Chondrocyte (in vitro differentiated cells): ENCODE data around the gene CNOT11. TPM values are rescaled to one million over a fixed set of nuclear protein-coding genes. Genes with fewer than 3 reads are reported as not detected.

Experiments used
- DNase-seq: peaks from one replicate; pipeline ENCODE4 v3.0.0; 2021; ENCODE audit warnings: mixed read lengths, low spot score
- H3K27ac Mint-ChIP-seq: one replicate; pipeline ENCODE4 v1.8.0; 2021; ENCODE audit warnings: mild to moderate bottlenecking, moderate library complexity, mixed read lengths; ENCODE audit not compliant: unreplicated experiment
- H3K27me3 Mint-ChIP-seq: 2 replicates; pipeline ENCODE4 v1.8.0; 2021; ENCODE audit warnings: low read depth, mixed read lengths
- H3K36me3 Mint-ChIP-seq: 2 replicates; pipeline ENCODE4 v1.8.0; 2021; ENCODE audit warnings: low read depth, mixed read lengths
- H3K4me1 Mint-ChIP-seq: 2 replicates; pipeline ENCODE4 v1.8.0; 2021; ENCODE audit warnings: low read depth, mild to moderate bottlenecking, mixed read lengths
- H3K4me3 Mint-ChIP-seq: one replicate; pipeline ENCODE4 v1.8.0; 2021; ENCODE audit warnings: mild to moderate bottlenecking, moderate library complexity, mixed read lengths; ENCODE audit not compliant: unreplicated experiment
- H3K9me3 Mint-ChIP-seq: 2 replicates; pipeline ENCODE4 v1.8.0; 2021; ENCODE audit warnings: low read depth, mixed read lengths
- total RNA-seq: library from RNA; stranded (reverse); gene quantifications from 3 replicates; pipeline ENCODE4 v1.2.1, GENCODE V29; 2021
- TF ChIP-seq, protein P1 (sequence below): fragments of 200-600 bp; sonication (generic); IDR thresholded peaks from 2 replicates; pipeline ENCODE4 v1.5.0; 2021; ENCODE audit warnings: antibody characterized with exemption, mild to moderate bottlenecking, moderate library complexity

The CNOT11 gene
- total RNA-seq, 1 donor from 2014 or later = 31.3 TPM

GRCh38 chr2:101258804-101259203, 6.1 kb downstream of the CNOT11 start:
- Mint-ChIP-seq H3K4me1 (peaks cover 27% of the 10 kb centered on the region), H3K27ac (no peak overlapping the region), H3K27me3 (no peaks in the 10 kb centered on the region), H3K36me3 (peaks cover 16% of the 10 kb centered on the region), H3K9me3 (peaks cover 4% of the 10 kb centered on the region), H3K4me3 (no peak overlapping the region)
- TF ChIP-seq, protein P1, sequence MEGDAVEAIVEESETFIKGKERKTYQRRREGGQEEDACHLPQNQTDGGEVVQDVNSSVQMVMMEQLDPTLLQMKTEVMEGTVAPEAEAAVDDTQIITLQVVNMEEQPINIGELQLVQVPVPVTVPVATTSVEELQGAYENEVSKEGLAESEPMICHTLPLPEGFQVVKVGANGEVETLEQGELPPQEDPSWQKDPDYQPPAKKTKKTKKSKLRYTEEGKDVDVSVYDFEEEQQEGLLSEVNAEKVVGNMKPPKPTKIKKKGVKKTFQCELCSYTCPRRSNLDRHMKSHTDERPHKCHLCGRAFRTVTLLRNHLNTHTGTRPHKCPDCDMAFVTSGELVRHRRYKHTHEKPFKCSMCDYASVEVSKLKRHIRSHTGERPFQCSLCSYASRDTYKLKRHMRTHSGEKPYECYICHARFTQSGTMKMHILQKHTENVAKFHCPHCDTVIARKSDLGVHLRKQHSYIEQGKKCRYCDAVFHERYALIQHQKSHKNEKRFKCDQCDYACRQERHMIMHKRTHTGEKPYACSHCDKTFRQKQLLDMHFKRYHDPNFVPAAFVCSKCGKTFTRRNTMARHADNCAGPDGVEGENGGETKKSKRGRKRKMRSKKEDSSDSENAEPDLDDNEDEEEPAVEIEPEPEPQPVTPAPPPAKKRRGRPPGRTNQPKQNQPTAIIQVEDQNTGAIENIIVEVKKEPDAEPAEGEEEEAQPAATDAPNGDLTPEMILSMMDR = no peak
- no peak for DNase-seq

DNA sequence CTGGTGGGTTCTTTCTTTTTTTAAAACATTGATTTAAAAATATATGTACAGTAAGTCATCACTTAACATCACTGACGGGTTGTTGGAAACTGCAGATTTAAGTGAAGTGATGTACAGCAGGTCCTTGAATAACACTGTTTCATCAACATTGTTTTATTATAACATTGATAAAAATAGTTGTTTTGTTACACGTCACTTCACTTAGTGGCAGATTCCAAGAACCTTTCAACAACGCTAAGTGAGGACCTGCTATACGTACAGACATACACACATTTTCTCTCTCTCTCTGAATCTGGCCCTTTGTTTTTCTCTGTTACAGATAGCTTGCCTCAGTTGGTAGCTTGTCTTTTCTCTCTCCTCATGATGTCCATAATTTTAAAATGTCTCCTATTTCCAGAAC, 9.5 kb downstream of the CNOT11 start:
- TF ChIP-seq, protein P1 = no peak
- H3K4me1 Mint-ChIP-seq = peaks cover 11% of the 10 kb centered on the region
- H3K4me3 Mint-ChIP-seq = no peak overlapping the region
- peaks cover 4% of the 10 kb centered on the region for H3K9me3 Mint-ChIP-seq
- H3K36me3 Mint-ChIP-seq = peaks cover 24% of the 10 kb centered on the region
- H3K27me3 Mint-ChIP-seq = no peaks in the 10 kb centered on the region
- H3K27ac Mint-ChIP-seq = no peak overlapping the region
- no peak for DNase-seq

DNA sequence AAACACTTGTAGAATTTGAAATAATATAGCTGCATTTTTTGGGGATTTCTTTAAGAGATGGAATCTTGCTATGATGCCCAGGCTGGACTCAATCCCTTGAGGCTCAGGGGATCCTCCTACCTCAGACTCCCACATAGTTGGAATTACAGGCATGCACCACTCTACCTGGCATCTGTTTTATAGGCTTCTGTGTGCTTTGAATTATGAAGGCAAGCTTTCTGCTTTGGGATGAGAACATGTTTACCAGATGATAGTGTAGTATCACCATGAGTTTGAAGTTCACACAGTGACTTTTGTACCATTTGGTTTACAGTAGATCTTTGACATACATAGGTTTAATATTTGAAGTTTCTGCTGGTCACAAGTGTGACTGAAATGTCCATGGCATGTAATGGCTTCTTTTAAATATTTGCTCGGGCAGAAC, 10.7 kb downstream of the CNOT11 start:
- DNase-seq = no peak
- Mint-ChIP-seq H3K36me3 (peaks cover 26% of the 10 kb centered on the region), H3K27me3 (no peaks in the 10 kb centered on the region), H3K4me1 (peaks cover 23% of the 10 kb centered on the region), H3K4me3 (no peak overlapping the region), H3K27ac (no peak overlapping the region), H3K9me3 (peaks cover 4% of the 10 kb centered on the region)
- TF ChIP-seq, protein P1 = no peak

DNA sequence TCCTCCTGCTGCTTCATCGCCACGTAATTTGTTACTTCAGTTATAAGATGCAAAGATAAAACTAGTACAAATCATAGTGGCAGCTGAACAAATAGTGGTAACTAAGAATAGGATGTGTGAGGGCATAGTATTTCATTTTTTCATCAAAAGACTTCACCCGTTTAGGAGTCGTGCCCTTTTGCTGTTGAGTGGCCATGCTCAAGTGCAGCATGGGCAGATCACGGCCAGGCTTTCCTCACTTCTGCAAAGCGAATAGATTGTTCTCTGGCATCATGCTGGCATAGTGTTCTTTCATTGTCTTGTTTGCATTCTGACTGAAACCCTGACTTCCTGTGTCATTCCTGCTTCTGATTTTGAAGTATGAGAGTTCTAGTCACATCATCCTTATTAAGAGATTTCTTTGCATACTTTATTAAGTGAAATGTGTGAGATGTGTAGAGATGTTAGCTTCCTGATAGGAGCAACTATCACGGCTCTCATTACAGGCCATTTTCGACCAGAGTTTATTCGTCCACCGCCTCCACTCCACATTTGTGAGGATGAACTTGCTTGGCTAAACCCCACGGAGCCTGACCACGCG, 11.8 kb downstream of the CNOT11 start:
- peaks cover 21% of the 10 kb centered on the region for H3K36me3 Mint-ChIP-seq
- no peaks in the 10 kb centered on the region for H3K27me3 Mint-ChIP-seq
- H3K9me3 Mint-ChIP-seq = no peaks in the 10 kb centered on the region
- no peak overlapping the region for H3K27ac Mint-ChIP-seq
- peaks cover 26% of the 10 kb centered on the region for H3K4me1 Mint-ChIP-seq
- H3K4me3 Mint-ChIP-seq = no peak overlapping the region
- no peak for DNase-seq
- TF ChIP-seq, protein P1 = no peak

GRCh38 chr2:101265893-101266499, 13.3 kb downstream of the CNOT11 start:
- peaks cover 26% of the 10 kb centered on the region for H3K4me1 Mint-ChIP-seq
- H3K27ac Mint-ChIP-seq = no peak overlapping the region
- TF ChIP-seq, protein P1 = no peak
- H3K27me3 Mint-ChIP-seq = no peaks in the 10 kb centered on the region
- no peak overlapping the region for H3K4me3 Mint-ChIP-seq
- peaks cover 24% of the 10 kb centered on the region for H3K36me3 Mint-ChIP-seq
- DNase-seq = no peak
- no peaks in the 10 kb centered on the region for H3K9me3 Mint-ChIP-seq
